C4-2B (cell line): ENCODE measurements around the gene NCAPH2.
"Not testable (repeated sequence)": the region's sequence is repeated elsewhere in the genome, so short reads cannot be mapped to it uniquely, and the experiment has no call there.

Source experiments
- H3K27ac ChIP-seq: fragments of 450-650 bp; 2 replicates; pipeline ENCODE4 v1.5.1; 2017
- CTCF ChIP-seq: fragments of 450-650 bp; conservative IDR thresholded peaks from 2 replicates; pipeline ENCODE4 v1.5.1; 2017; ENCODE audit warnings: mild to moderate bottlenecking
- ZFX ChIP-seq: fragments of 450-650 bp; IDR thresholded peaks from 2 replicates; pipeline ENCODE4 v1.6.1; 2017

The NCAPH2 gene

GRCh38 chr22:50530580-50530876, 22.5 kb downstream of the NCAPH2 start:
- H3K27ac ChIP-seq = peak overlapping the region; percentile 98
- no peak for TF ChIP-seq CTCF
- peak; percentile 35; the same call in 1 of the 2 replicates for TF ChIP-seq ZFX

- TF ChIP-seq ZFX = no peak; the same call in 1 of the 2 replicates
- TF ChIP-seq CTCF = no peak
- H3K27ac ChIP-seq = peak overlapping the region; percentile 98
Observed at GRCh38 chr22:50530877-50531545, 23.0 kb downstream of the NCAPH2 start.

- TF ChIP-seq ZFX = no peak
- no peak for TF ChIP-seq CTCF
- peak overlapping the region; percentile 98 for H3K27ac ChIP-seq
Observed at GRCh38 chr22:50531546-50531961, 23.5 kb downstream of the NCAPH2 start.

- peak overlapping the region; percentile 98 for H3K27ac ChIP-seq
- TF ChIP-seq CTCF = no peak
- TF ChIP-seq ZFX = peak; percentile 55; the same call in 1 of the 2 replicates
Observed at GRCh38 chr22:50531962-50532674, 24.1 kb downstream of the NCAPH2 start.

GRCh38 chr22:50532824-50533796, 25.1 kb downstream of the NCAPH2 start:
- H3K27ac ChIP-seq = no peak overlapping the region; the same call in 1 of the 2 replicates
- TF ChIP-seq ZFX (no peak), CTCF (no peak)

GRCh38 chr22:50533856-50534711, 26.1 kb downstream of the NCAPH2 start:
- not testable (repeated sequence) for H3K27ac ChIP-seq

GRCh38 chr22:50535113-50535512, 27.1 kb downstream of the NCAPH2 start:
- TF ChIP-seq CTCF (no peak), ZFX (no peak)
- no peak overlapping the region for H3K27ac ChIP-seq
